ENCODE data around the gene VRK2. TPM values are rescaled to one million over a fixed set of nuclear protein-coding genes. Genes with fewer than 3 reads are reported as not detected.
A peak's percentile ranks its signal among the peaks of the same experiment; 100 is the strongest.
"Not testable (repeated sequence)": the region's sequence is repeated elsewhere in the genome, so short reads cannot be mapped to it uniquely, and the experiment has no call there.

Gene VRK2
- total RNA-seq, 1 donor: 22.1 TPM

GRCh38 chr2:58073751-58074150 lies 27.1 kb downstream of the VRK2 start:
- no peak overlapping the region for H2AFZ ChIP-seq (ENCODE audit: low read length)
- no peaks in the 10 kb centered on the region for H3K27me3 ChIP-seq (ENCODE audit: insufficient read depth, low read length)
- H3K9me3 ChIP-seq (ENCODE audit: low read depth, low read length): no peaks in the 10 kb centered on the region
- H3K4me3 ChIP-seq (ENCODE audit: insufficient read depth, low read length): no peak overlapping the region
- no peaks in the 10 kb centered on the region for H3K36me3 ChIP-seq (ENCODE audit: insufficient read depth, low read length)
- H3K79me2 ChIP-seq (ENCODE audit: insufficient read depth, low read length): peaks cover 30% of the 10 kb centered on the region
- DNase-seq (ENCODE audit: insufficient read length, low spot score, missing footprints): no peak
- H3K27ac ChIP-seq (ENCODE audit: low read depth, low read length): no peak overlapping the region
- H4K20me1 ChIP-seq (ENCODE audit: insufficient read depth, low read length): no peaks in the 10 kb centered on the region
- no peak for TF ChIP-seq CTCF (IDR thresholded peaks at IDR 0.05; ENCODE audit: extremely low read depth, low read depth, low read length)
- no peak overlapping the region for H3K4me2 ChIP-seq (ENCODE audit: insufficient read depth, low read length)
- H3K4me1 ChIP-seq (ENCODE audit: insufficient read depth, low read length): no peaks in the 10 kb centered on the region

GRCh38 chr2:58081000-58081399 lies 34.4 kb downstream of the VRK2 start:
- Histone ChIP-seq H2AFZ (ENCODE audit: low read length) (no peak overlapping the region), H4K20me1 (ENCODE audit: insufficient read depth, low read length) (no peaks in the 10 kb centered on the region), H3K27me3 (ENCODE audit: insufficient read depth, low read length) (no peaks in the 10 kb centered on the region), H3K27ac (ENCODE audit: low read depth, low read length) (no peak overlapping the region), H3K36me3 (ENCODE audit: insufficient read depth, low read length) (no peaks in the 10 kb centered on the region), H3K4me1 (ENCODE audit: insufficient read depth, low read length) (no peaks in the 10 kb centered on the region), H3K9me3 (ENCODE audit: low read depth, low read length) (no peaks in the 10 kb centered on the region), H3K4me2 (ENCODE audit: insufficient read depth, low read length) (no peak overlapping the region), H3K4me3 (ENCODE audit: insufficient read depth, low read length) (no peak overlapping the region), H3K79me2 (ENCODE audit: insufficient read depth, low read length) (peaks cover 12% of the 10 kb centered on the region)
- no peak for DNase-seq (ENCODE audit: insufficient read length, low spot score, missing footprints)
- TF ChIP-seq CTCF (IDR thresholded peaks at IDR 0.05; ENCODE audit: extremely low read depth, low read depth, low read length): no peak

GRCh38 chr2:58089081-58089480 lies 42.5 kb downstream of the VRK2 start:
- H3K27me3 ChIP-seq (ENCODE audit: insufficient read depth, low read length): no peaks in the 10 kb centered on the region
- TF ChIP-seq CTCF (IDR thresholded peaks at IDR 0.05; ENCODE audit: extremely low read depth, low read depth, low read length): no peak
- no peak overlapping the region for H3K27ac ChIP-seq (ENCODE audit: low read depth, low read length)
- H3K4me1 ChIP-seq (ENCODE audit: insufficient read depth, low read length): no peaks in the 10 kb centered on the region
- no peaks in the 10 kb centered on the region for H3K79me2 ChIP-seq (ENCODE audit: insufficient read depth, low read length)
- no peaks in the 10 kb centered on the region for H4K20me1 ChIP-seq (ENCODE audit: insufficient read depth, low read length)
- H3K4me2 ChIP-seq (ENCODE audit: insufficient read depth, low read length): no peak overlapping the region
- no peaks in the 10 kb centered on the region for H3K9me3 ChIP-seq (ENCODE audit: low read depth, low read length)
- peaks cover 10% of the 10 kb centered on the region for H3K36me3 ChIP-seq (ENCODE audit: insufficient read depth, low read length)
- H2AFZ ChIP-seq (ENCODE audit: low read length): no peak overlapping the region
- no peak overlapping the region for H3K4me3 ChIP-seq (ENCODE audit: insufficient read depth, low read length)
- peak; percentile 71 for DNase-seq (ENCODE audit: insufficient read length, low spot score, missing footprints)

- not testable (repeated sequence) for DNase-seq (ENCODE audit: insufficient read length, low spot score, missing footprints); H2AFZ ChIP-seq (ENCODE audit: low read length); H3K9me3 ChIP-seq (ENCODE audit: low read depth, low read length); H3K36me3 ChIP-seq (ENCODE audit: insufficient read depth, low read length); H3K27ac ChIP-seq (ENCODE audit: low read depth, low read length); H3K79me2 ChIP-seq (ENCODE audit: insufficient read depth, low read length); H3K4me1 ChIP-seq (ENCODE audit: insufficient read depth, low read length); H3K27me3 ChIP-seq (ENCODE audit: insufficient read depth, low read length); H3K4me3 ChIP-seq (ENCODE audit: insufficient read depth, low read length); H4K20me1 ChIP-seq (ENCODE audit: insufficient read depth, low read length); H3K4me2 ChIP-seq (ENCODE audit: insufficient read depth, low read length)
Measured at GRCh38 chr2:58092772-58093171, 46.2 kb downstream of the VRK2 start.

Measured in osteoblast (primary cell).